DMS114 treated with DMSO at 0.1 percent for 48 hours (cell line): ENCODE measurements around the gene OTOGL.
"Not testable (repeated sequence)": the region's sequence is repeated elsewhere in the genome, so short reads cannot be mapped to it uniquely, and the experiment has no call there.

Experiments
- DNase-seq: peaks from one replicate; lab custom pipeline; 2025; ENCODE audit not compliant: unreplicated experiment; lab: John Stamatoyannopoulos, UW

OTOGL gene

DNA sequence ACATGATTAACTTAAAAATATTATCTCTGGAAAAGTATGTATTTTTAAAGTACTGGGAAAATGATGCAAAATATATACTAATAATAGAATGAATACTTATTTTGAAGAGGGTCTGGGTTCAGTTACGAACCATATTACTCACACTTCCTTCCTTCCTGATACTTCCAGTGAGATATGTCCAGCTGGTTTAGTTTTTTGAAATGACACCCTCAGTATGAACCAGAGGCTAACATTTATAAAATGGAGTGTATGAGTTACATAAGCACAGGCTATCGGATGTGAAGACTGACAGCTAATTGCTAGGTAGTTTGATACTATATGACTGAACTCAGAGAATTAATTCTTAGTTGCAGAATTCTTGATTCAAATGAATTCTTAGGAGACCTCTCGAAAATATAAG, 122.9 kb downstream of the OTOGL start:
- no peak for DNase-seq

DNA sequence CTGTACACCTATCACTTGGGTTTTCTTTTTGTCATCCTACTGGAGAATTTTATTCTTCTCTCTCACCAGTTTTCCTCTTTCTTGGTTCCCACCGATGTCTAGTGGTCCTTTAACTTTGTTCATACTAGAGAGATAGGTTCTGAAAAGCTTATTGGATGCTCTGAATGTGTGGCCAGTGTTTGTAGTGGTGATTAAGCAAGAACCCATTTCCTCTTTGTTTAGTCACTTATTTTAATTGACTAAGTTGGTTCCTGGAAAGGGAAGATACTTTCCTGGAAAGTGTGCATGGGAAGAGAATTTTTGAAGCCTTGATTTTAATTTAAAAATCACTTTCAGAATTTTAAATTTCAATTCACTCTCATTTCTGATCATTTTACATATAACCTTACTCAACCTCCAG, 127.2 kb downstream of the OTOGL start:
- DNase-seq: no peak

DNA sequence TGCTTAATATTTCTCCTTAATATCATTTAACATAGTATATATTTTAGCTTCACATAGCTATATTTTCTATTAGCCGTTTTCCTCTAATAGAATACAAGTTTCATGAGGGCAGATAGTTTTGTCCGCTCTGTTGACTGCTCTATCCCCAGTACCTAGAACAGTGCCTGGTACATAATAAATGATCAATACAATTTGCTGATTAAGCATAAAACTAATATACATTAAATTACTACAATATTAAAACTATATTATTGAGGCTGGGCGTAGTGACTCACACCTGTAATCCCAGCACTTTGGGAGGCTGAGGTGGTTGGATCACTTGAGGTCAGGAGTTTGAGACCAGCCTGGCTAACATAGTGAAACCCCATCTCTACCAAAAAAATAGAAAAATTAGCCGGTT, 128.6 kb downstream of the OTOGL start:
- not testable (repeated sequence) for DNase-seq

DNA sequence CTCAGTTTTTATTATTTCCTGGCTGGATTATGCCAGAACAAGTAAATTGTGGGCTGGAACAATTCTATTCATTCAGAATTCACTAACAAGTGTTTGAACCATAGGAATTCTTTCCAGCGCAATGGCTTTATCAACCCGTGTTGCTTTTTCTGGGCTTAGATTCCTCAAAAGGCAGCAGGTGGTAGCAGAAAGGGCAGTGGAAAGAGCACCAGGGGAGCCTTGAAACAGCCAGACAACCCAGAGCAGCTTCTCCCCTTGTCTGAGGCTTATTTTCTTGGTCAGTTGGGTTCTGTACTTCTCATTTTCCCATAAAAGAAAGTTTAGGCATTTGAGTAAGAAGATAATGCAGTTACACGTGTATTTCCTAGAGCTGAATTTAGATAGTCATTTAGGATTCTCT, 130.7 kb downstream of the OTOGL start:
- no peak for DNase-seq

DNA sequence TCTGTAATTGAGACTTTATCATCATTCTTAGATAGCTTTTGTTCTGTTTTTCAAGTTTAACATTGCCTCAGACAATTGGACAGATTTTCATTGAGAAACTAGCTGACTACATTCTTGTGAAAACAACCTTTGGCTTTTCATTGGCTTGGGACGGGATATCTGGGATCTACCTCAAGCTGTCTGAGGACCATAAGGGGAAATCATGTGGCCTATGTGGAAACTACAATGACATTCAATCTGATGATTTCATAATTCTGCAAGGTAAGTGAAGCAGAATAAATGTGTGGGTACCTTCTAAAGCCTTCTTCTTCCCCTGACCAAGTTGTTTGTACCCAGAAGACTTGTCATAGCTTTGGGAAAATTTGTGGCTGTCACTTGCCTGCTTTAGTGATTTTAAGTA, 133.5 kb downstream of the OTOGL start:
- no peak for DNase-seq

DNA sequence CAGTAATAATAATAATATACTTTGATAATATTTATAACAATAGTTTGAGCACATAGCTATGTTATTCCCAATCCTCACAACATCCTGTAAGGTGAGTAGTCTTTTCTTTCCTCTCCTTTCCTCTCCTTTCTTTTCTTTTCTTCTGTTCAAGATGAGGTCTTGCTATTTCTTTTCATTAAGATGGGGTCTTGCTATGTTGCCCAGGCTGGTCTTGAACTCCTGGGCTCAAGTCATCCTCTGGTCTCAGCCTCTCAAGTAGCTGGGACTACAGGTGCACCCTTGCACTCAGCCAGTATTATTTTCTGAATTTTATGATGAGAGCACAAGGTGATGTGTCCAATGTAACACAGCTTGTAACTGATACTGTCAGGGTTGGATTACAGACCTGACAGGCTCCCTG, 134.6 kb downstream of the OTOGL start:
- no peak for DNase-seq

DNA sequence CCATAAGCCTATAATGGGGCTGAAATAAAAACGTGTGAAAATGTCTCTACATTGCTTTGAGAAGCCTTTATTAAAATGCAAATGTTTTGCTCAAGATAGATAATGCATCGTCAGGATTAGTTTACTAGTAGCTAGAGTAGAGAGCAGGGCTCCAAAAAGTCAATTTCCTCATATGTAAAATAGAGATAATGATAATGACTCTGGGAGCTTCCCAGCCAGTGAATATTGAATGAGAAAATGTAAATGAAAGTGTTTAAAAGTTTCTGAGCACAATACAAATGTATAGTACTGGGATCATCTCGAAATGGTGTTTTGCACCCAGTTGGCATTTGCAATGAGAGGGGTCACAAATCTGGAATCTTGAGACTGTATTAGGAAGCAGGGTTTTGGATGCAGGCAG, 135.3 kb downstream of the OTOGL start:
- no peak for DNase-seq

DNA sequence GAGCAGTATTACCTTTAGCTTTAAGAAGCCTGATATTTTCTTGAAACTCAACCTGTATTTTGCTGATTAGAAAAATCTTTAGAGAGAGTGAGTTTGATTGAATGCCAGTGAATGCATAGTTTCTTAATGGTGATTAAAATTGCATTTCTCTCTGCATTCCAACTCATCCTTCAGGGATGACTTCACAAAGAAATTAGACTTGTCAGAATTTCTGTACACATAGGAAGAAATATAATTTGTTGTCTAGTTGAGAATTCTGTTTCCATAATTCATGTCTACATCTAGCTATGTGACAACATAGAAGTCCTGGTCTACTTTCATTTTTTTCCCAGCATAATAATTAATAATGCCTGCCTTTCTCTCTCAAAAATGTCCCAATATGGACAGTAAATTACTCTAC, 136.6 kb downstream of the OTOGL start:
- peak; percentile 24 for DNase-seq

DNA sequence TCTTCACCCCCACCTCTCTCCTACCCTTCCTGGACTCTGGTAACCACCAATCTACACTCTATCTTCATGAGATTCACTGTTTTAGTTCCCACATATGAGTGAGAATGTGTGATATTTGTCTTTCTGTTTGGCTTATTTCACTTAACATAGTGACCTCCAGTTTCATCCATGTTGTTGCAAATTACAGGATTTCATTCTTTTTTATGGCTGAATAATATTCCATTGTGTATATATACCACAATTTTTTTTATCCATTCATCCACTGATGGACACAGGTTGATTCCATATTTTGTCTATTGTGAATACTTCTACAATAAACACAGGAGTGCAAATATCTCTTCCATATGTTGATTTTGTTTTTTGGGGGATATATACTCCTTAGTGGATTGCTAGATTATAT, 140.5 kb downstream of the OTOGL start:
- DNase-seq: no peak

DNA sequence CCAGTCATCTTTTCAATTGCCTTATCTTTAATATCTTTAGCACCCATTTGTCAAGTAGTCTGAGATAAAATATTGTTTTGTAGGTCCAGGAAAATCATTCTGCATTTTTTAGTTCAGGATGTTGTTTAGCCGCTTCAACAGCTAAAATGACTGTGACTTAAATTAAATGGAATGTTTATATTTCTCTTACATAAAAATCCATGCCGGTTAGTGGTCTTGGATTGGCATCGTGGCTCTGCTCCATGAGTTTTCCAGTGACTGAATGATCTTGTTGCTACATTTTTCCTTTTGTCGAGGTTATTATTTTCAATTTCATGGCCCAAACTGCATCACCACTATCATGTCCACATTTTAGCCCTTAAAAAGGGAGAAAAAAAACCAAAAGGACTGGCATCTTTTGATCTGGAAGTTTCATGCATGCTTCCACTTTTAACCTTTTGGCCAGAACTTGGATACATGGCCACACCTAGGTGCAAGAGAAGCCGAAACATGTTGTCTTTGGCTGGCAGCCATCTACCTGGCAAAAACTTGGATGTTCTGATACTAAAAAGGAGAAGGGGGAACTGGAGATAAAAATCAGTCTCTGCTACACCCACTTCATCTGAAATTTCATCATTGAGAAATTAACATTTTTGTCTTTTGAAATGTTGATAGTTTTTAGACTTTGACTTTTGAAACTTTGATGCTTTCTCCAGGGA, 142.4 kb downstream of the OTOGL start:
- no peak for DNase-seq

DNA sequence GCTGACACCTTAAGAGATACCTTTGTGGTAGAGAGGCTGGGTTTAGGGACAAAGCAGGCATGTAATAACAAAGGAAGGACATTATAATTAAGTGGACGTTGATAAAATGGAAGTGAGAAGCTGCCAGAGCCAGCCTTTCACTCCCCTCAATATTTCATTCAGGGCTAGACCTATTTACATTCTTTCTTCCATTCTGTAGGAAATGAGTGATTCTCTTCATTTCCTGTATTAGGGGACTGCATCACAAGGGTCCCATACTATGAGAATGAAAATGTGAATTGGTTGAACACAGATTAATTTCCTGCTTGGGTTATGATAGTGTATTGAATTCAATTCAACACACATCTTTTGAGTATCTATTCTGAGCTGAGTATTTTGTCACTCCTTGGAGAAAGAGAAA, 143.0 kb downstream of the OTOGL start:
- DNase-seq: no peak

DNA sequence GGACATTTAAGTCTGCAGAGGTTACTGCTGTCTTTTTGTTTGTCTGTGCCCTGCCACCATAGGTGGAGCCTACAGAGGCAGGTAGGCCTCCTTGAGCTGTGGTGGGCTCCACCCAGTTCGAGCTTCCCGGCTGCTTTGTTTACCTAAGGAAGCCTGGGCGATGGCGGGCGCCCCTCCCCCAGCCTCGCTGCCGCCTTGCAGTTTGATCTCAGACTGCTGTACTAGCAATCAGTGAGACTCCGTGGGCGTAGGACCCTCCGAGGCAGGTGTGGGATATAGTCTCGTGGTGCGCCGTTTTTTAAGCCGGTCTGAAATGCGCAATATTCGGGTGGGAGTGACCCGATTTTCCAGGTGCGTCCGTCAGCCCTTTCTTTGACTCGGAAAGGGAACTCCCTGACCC, 150.2 kb downstream of the OTOGL start:
- not testable (repeated sequence) for DNase-seq

DNA sequence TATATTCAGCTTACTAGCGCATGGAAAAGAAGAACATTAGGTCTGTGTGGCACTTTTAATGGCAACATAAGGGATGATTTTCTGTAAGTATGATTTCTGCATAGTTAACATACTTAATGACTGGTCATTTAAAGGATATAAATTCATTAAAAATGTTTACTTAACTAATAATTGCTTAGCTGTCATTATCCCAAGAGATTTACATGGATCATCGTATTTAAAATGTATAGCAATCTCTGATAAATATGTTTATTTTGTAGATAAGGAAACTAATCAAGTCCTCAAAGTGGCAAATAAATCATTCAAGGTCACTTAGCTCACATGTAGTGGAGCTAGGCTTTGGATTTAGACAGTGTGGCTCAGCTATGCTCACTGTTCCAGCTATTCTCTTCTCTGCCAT, 158.6 kb downstream of the OTOGL start:
- no peak for DNase-seq

DNA sequence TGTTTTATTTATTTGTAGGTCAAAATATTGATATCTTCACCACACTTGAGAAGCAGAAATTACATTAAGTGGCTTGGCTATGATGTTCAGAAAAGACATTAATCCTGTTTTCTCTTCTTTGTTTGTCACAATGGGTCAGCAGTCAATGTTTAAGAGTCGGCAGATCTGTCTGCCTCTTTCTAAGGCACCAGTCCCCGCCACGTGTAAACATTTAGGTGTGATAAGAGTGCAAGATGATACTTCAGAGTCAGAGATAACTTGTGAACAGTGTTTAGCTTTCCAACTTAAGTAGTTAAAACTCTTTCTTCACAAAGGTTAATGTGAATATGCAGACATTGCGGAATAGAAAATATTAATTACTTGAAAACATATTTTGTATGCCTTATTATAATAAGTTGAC, 160.9 kb downstream of the OTOGL start:
- no peak for DNase-seq

DNA sequence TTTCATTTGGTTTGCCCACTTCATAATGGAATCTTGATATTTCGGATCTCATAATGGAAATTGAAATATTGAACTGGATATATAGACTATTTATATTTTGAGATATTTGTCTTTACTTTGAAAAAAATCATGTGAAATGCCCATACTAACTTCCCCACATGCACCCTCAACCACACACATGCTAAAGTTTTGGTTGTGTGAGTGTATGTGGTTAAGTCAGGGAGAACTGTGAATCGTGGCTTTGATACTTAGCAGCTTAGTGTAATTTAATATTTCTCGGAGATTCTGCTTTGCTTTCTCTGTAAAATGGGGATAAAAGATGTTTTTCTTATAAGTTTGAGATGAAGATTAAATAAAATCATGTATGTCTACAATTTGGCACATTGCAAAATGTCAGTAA, 162.1 kb downstream of the OTOGL start:
- no peak for DNase-seq

DNA sequence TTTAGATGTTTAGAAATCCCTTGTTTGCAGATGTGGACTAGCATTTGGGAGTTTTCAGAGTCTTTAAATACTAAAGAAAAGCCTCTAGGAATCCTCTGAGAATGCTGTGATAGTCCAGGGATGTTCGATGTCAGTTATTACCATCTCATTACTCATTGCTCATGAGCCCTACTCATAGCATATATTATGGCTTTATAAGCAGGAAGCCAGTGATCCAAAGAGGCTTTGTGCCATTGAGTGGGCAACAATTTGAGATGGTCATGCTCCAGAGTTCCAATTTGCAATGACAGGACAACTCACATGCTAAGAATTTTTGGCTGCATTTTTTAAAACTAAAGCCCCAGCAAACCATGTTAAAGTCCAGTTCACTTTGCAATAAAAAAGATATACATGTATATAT, 163.0 kb downstream of the OTOGL start:
- DNase-seq: no peak

DNA sequence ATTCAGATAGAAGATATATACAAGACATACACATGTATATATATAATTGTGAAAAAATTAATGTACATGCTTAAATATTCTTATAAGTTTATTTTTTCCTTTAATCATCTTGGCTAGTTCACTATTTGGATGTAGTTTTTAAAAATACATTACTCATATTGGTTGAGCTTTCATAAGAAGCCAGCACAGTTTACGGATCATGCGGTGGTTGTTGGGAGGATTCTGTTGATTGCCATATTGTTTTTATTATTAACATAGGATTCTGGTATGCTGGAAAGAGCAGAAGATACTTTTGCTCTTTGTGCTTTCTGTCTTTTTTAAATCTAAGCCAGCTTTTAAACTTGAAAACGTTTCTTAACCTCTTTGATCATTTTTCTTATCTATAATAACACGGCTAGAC, 163.4 kb downstream of the OTOGL start:
- DNase-seq: no peak

DNA sequence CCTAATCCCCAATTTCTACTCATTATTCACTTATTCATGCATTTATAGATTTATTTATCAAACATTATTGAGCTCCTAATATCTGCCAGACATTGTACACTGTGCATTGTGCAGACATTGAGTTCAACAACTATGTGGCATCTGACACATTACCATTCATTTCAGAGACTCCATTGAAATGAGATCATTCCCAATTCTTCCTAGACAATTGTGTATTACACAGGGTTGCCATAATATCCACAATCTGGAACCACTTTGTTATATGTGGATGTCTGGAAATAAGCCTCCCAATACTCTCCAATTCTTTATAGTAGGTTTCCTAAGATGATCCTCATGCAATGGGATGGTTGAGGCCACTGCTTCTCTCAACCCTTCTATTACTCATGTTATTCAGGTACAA, 165.0 kb downstream of the OTOGL start:
- no peak for DNase-seq

DNA sequence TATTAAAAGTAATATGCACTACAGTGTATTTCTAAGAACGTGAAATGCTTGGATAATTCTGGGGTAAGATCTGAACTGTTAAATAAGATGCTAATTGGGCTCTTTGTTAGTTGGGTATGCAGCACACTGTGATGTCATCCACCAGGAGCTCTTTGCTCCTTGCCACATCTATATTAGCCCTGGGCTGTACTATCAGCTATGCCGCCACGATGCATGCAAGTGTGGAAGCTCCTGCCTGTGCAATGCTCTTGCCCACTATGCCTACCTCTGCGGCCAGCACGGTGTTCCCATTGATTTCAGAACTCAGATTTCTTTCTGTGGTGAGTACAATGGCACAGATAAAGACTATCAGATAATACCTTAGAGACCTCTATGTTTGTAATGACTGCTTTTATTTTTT, 165.6 kb downstream of the OTOGL start:
- DNase-seq: no peak

DNA sequence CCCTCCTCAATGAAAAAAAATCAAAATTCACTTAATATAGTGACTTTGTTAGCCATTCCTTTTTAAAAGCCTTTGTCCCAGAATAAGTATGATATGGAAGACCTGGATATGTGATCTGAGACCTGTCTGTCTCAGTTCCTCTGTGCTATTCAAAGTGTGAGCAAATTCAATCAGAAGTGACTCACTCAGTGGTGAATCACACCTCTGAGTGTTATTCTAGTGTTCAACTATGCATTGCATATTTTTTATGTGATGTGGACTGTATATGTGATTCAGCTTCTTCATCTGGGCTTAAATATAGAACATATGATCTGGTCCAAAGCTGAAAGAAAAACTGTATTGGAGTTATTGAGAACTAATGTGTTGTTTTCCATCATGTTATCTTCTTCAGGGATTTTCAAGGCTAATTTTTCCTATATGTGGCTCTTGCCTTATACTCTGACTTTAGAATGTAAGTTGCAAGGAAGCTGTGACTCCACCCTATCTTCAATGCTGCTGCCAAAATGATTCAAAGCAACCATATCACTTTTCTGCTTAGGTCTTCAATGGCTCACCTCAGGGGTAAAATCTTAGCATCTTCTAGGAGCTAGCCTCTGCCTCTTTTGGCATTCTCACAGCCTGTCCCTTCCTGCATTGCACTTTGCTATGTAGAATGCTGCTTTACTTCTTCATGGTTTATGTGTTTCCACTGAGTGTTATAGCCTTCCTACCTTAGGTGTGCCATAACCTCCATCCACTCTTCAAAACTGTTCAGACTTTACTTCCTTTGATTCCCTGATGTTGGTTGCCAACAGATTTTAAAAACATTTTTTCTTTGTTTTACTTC, 169.8 kb downstream of the OTOGL start:
- no peak for DNase-seq

DNA sequence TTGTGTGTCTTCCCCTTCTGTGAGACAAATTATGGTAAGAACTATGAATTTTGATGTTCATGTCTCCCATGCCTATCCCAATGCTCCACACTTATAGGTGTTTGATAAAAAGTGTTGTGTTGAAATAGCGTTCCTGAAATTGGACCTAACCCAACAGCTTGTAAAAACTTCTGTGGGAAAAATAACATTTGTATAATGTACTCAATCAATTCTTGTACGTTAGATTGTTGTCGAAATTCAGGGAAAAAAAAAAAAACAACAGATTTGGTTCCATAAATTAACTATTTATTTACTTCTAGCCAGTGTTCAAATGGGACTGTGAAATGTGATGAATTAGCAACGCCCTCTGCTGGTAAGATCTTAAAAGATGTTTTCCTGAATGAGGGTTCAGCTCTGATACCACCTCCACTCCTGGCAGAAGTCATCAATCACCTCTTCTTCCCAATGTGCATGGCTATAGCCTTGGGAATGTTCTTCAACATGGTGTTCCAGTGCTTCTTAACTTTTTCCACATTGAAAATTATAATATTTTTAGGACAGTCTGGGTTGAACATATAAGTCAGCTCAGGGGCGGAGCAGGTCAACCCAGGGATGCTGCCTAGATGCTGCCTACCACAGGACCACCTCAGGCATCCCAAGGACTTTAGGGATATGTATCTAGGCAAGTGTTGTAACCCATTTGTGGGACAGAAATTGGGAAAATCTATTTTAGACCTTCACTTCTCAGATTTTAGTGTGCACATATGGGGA, 170.6 kb downstream of the OTOGL start:
- peak; percentile 13 for DNase-seq

DNA sequence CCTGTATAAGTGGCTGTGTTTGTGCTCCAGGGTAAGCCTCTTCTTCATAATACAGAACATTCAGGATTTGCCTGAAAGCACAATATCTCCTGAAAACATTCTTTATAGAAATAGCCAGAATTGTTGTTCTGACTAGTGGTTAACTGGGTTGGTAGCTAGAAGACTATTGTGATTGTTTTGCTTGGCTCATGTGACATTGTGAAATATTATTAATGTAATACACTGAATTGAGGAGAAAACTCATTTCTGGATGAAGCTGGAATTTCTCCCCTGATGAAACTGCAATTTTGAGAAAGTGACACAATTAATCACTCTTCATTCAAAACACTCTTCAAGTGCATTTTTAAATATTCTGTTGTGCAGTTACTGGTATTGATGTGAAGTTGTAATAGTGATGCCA, 172.4 kb downstream of the OTOGL start:
- no peak for DNase-seq
